Cardiac muscle cell (in vitro differentiated cells and primary cell): ENCODE results near the gene ATP6V0C. TPM values are rescaled to one million over a fixed set of nuclear protein-coding genes. Genes with fewer than 3 reads are reported as not detected.
"Not testable (repeated sequence)": the region's sequence is repeated elsewhere in the genome, so short reads cannot be mapped to it uniquely, and the experiment has no call there.

ENCODE experiments used
- DNase-seq, 2 donors: peaks; one replicate each; pipeline versions ENCODE4 v3.0.0 to v3.0.0-alpha.2; 2010 to 2017; ENCODE audit warnings: low read depth in 1 of 2, low spot score in 1 of 2
- H3K27ac ChIP-seq: fragments of 200-600 bp; sonication (generic); 2 replicates; pipeline ENCODE4 v1.5.1; 2016
- H3K27me3 ChIP-seq: fragments of 200-600 bp; sonication (generic); 2 replicates; pipeline ENCODE4 v1.6.0; 2016; ENCODE audit warnings: control low read depth
- H3K36me3 ChIP-seq: fragments of 200-600 bp; sonication (generic); 2 replicates; pipeline ENCODE4 v1.5.1; 2016; ENCODE audit warnings: control low read depth
- H3K4me1 ChIP-seq: fragments of 200-600 bp; sonication (generic); 2 replicates; pipeline ENCODE4 v1.8.1; 2017; ENCODE audit warnings: low read depth, mild to moderate bottlenecking, mixed run types
- H3K4me3 ChIP-seq: fragments of 200-600 bp; sonication (generic); 2 replicates; pipeline ENCODE4 v1.5.1; 2016; ENCODE audit warnings: mild to moderate bottlenecking
- H3K9me3 ChIP-seq: fragments of 200-600 bp; sonication (generic); 2 replicates; pipeline ENCODE4 v1.5.1; 2017; ENCODE audit warnings: low read depth, mild to moderate bottlenecking, control low read depth
- polyA plus RNA-seq: library from polyadenylated mRNA; unstranded; fragments of >200 nt; fragmentation: Nextera tagmentation; extraction: Ambion mirVana; gene quantifications from 2 replicates; pipeline ENCODE4 v1.2.1, GENCODE V29; 2016
- total RNA-seq: library from RNA; depleted of rRNA; stranded (reverse); fragments of >200 nt; gene quantifications from 2 replicates; pipeline ENCODE4 v1.2.3, GENCODE V29; 2016
- TF ChIP-seq, protein P1 (sequence below): IDR thresholded peaks from 2 replicates; pipeline ENCODE4 v1.5.1; 2012; ENCODE audit warnings: low read depth, mild to moderate bottlenecking, low read length

ATP6V0C gene
- total and polyA plus RNA-seq, 2 experiments from 2014 or later = 92.4 to 281 TPM

DNA sequence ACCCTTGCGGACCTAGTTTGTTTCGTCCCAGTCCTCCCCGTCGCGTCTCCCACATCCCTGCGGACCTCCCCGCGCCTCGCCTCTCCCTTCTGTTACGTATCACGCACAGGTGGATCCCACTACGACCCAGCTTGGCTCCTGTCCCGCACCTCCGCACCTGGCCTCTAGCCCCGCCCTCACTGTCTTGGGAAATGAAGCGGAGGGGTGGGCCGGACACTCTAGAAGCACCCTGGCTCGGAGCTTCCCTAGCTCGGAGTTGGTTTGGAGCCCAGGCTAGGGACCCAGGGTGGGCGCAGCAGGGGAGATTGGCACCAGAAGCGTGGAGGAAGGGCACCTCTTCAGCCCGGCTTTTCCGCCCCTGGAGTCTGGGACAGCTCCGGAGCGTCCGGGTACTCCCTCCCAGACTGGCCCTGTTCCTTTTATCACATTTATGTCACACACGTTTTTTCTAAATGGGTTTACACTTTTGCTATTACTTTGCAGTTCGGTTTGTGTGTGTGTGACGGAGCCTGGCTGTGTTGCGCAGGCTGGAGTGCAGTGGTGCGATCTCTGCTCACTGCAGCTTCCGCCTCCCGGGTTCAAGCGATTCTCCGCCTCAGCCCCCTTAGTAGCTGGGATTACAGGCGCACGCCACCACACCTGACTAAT is 18.9 kb downstream of the ATP6V0C start:
- Histone ChIP-seq H3K27ac (peak overlapping the region; percentile 70), H3K36me3 (peaks cover 3% of the 10 kb centered on the region), H3K4me1 (peaks cover 4% of the 10 kb centered on the region), H3K4me3 (peak overlapping the region; percentile 51), H3K9me3 (no peaks in the 10 kb centered on the region), H3K27me3 (no peaks in the 10 kb centered on the region)
- peak; percentile 61 to 64 for DNase-seq
- TF ChIP-seq, protein P1, sequence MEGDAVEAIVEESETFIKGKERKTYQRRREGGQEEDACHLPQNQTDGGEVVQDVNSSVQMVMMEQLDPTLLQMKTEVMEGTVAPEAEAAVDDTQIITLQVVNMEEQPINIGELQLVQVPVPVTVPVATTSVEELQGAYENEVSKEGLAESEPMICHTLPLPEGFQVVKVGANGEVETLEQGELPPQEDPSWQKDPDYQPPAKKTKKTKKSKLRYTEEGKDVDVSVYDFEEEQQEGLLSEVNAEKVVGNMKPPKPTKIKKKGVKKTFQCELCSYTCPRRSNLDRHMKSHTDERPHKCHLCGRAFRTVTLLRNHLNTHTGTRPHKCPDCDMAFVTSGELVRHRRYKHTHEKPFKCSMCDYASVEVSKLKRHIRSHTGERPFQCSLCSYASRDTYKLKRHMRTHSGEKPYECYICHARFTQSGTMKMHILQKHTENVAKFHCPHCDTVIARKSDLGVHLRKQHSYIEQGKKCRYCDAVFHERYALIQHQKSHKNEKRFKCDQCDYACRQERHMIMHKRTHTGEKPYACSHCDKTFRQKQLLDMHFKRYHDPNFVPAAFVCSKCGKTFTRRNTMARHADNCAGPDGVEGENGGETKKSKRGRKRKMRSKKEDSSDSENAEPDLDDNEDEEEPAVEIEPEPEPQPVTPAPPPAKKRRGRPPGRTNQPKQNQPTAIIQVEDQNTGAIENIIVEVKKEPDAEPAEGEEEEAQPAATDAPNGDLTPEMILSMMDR = no peak

DNA sequence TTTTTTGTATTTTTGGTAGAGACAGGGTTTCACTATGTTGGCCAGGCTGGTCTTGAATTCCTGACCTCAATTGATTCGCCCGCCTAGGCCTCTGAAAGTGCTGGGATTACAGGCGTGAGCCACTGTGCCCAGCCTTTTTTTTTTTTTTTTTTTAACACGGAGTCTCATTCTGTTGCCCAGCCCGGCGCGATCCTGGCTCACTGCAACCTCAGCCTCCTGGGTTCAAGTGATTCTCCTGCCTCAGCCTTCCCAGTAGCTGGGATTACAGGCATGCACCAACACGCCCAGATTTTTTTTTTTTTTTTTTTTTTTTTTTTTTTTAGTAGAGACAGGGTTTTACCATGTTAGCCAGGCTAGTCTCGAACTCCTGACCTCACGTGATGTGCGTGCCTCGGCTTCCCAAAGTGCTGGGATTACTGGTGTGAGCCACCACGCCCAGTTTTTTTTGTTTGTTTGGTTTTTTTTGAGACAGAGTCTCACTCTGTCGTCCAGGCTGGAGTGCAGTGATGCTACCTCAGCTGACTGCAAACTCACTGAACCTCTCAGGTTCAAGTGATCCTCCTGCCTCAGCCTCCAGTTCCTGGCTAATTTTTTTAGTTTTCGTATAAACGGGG is 19.5 kb downstream of the ATP6V0C start:
- peak overlapping the region; percentile 51 for H3K4me3 ChIP-seq

DNA sequence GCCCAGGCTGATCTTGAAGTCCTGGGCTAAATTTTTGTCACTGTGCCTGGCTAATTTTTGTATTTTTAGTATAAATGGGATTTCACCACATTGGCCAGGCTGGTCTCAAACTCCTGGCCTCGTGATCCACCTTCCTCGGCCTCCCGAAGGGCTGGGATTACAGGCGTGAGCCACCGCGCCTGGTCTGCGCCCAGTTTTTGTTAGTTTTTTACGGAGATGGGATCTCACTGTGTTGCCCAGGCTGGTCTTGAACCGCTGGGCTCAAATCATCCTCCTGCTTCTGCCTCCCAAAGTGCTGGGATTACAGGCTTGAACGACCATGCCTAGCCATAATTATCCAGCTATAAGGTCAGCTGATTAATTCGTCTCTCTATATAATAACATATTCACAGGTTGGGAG is 20.2 kb downstream of the ATP6V0C start:
- Histone ChIP-seq H3K27ac (no peak overlapping the region), H3K36me3 (no peaks in the 10 kb centered on the region), H3K27me3 (no peaks in the 10 kb centered on the region), H3K4me3 (no peak overlapping the region), H3K9me3 (no peaks in the 10 kb centered on the region), H3K4me1 (peaks cover 8% of the 10 kb centered on the region)
- TF ChIP-seq, protein P1 = no peak
- no peak for DNase-seq

More for the DNA sequence above, 19.5 kb downstream of the ATP6V0C start:
- not testable (repeated sequence) for DNase-seq, H3K27me3 ChIP-seq, H3K36me3 ChIP-seq, H3K9me3 ChIP-seq, H3K4me1 ChIP-seq
- peak overlapping the region; percentile 70 for H3K27ac ChIP-seq

DNA sequence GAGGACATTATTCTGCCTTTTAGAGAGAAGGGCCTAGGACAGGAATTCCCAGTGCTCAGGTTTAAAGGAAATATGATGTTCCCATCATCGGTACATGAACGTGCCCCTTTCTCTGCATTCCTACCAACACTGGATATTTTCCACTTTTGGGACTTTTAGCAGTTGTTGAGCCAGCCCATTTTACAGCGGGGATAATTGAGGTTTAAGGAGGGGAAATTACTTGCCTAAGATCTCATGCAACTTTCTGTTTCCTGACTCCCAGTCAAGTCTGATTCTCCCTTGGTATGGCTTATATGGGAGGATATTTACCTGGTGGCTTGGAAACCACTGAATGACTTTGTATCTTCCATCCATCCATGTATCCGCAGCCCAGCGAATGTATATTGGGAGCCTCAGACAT is 20.6 kb downstream of the ATP6V0C start:
- peaks cover 12% of the 10 kb centered on the region for H3K4me1 ChIP-seq
- not testable (repeated sequence) for H3K4me3 ChIP-seq, H3K27me3 ChIP-seq, DNase-seq, H3K9me3 ChIP-seq, H3K36me3 ChIP-seq, H3K27ac ChIP-seq

GRCh38 chr16:2535625-2536013 is 21.9 kb downstream of the ATP6V0C start:
- no peaks in the 10 kb centered on the region for H3K27me3 ChIP-seq
- no peaks in the 10 kb centered on the region for H3K36me3 ChIP-seq
- no peak overlapping the region for H3K27ac ChIP-seq
- no peak overlapping the region for H3K4me3 ChIP-seq
- DNase-seq = peak in 1 of 2 donors; percentile 66
- H3K9me3 ChIP-seq = no peaks in the 10 kb centered on the region
- TF ChIP-seq, protein P1 = no peak
- H3K4me1 ChIP-seq = peaks cover 12% of the 10 kb centered on the region

DNA sequence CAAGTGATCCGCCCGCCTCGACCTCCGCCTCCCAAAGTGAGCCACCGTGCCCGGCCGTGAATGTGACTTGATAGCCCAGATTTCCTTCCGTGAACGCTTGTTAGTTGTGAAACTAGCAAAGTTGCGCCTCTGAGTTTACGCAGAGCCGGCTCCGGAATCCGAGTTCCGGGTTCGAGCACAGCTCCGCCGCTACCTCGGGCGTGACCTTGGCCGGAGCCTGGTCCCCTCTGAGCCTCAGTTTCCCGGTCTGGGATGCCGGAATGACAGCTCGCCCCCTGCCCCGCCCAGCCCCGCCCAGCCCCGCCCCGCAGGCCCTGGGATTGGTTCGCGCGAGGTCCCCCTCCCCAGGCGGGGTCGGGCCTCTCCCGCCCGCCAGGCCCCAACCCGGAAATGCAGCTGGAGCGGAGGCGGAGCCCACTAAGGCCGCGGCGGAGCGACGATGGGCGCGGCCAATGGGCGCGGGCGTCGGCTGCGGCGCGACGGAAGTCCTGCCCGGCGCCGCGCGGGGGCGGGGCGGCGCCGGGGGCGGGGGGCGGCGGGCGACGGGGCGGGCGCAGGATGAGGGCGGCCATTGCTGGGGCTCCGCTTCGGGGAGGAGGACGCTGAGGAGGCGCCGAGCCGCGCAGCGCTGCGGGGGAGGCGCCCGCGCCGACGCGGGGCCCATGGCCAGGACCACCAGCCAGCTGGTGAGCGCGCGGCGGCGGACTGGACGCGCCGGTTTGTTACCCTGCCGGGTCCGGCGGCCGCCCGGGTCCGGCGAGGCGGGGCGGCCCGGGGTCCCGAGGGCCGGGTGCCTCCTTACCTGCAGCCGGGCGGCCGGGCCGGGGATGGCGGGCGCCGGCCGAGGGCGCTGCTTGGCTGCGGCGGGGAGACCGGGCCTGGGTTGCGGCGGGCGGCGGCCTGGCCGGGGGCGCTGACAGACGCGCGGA is 24.0 kb downstream of the ATP6V0C start, which contains the start of gene PDPK1:
Gene PDPK1 (plus strand): TSS at position 571 of the 929 bp plus-strand sequence. CDS start 92 bp downstream, at position 663.
- peak within 1 kb of the TSS; percentile 68 for H3K4me3 ChIP-seq
- TF ChIP-seq, protein P1 = no peak
- no peaks in the 10 kb centered on the region for H3K27me3 ChIP-seq
- H3K9me3 ChIP-seq = no peaks in the 10 kb centered on the region
- peak; percentile 97 for DNase-seq
- no peaks in the 10 kb centered on the region for H3K36me3 ChIP-seq
- peak within 1 kb of the TSS; percentile 90 for H3K27ac ChIP-seq
- H3K4me1 ChIP-seq = peaks cover 12% of the 10 kb centered on the region

DNA sequence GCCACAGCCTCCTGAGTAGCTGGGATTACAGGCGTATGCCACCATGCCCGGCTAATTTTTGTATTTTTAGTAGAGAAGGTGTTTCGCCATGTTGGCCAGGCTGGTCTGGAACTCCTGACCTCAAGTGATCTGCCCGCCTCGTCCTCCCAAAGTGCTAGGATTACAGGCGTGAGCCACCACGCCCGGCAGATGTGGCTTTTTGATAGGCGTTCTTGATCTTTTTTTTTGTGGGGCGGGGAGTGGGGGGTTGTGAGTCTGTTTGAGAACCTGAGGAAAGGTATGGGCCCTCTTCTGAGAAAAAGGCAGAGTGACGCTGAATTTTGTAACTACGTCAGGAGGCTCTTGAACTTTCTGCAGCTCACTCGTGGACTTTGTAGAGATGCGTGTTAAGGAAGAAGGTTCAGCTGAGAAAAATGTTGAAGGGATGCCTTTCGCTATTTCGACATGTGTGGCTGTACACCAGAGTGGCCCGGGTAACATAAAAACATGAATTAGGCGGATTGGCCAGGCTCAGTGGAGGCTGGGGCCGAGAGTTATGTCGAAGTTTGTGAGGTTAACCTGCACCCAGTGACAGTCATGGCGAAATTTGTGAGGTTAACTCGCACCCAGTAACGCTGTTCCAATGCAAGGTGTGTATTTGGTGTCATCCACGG is 25.6 kb downstream of the ATP6V0C start:
- H3K27ac ChIP-seq, H3K36me3 ChIP-seq, H3K27me3 ChIP-seq, DNase-seq, H3K9me3 ChIP-seq: not testable (repeated sequence)
- Histone ChIP-seq H3K4me3 (peak overlapping the region; percentile 33), H3K4me1 (peaks cover 12% of the 10 kb centered on the region)
